ENCODE results near the gene OVAAL. TPM values are rescaled to one million over a fixed set of nuclear protein-coding genes. Genes with fewer than 3 reads are reported as not detected.
A peak's percentile ranks its signal among the peaks of the same experiment; 100 is the strongest.

OVAAL gene
- total RNA-seq, 1 experiment from 2014 or later, result not detected

- no peak for TF ChIP-seq CTCF (IDR thresholded peaks at IDR 0.05; ENCODE audit: insufficient read depth in 1 of 2, low read depth in 1 of 2, low read length in 1 of 2, severe bottlenecking in 1 of 2, unreplicated experiment in 1 of 2)
- H3K9me3 ChIP-seq, result no peaks in the 10 kb centered on the region
- DNase-seq, result no peak
- Mint-ChIP-seq H3K36me3 (ENCODE audit: insufficient read depth, unreplicated experiment) (no peaks in the 10 kb centered on the region), H3K27ac (ENCODE audit: unreplicated experiment) (no peak overlapping the region), H3K27me3 (ENCODE audit: insufficient read depth, unreplicated experiment) (no peaks in the 10 kb centered on the region), H3K4me3 (ENCODE audit: unreplicated experiment) (no peak overlapping the region), H3K4me1 (ENCODE audit: low read depth, unreplicated experiment) (peaks cover 30% of the 10 kb centered on the region), H3K9me3 (ENCODE audit: unreplicated experiment) (no peaks in the 10 kb centered on the region)
- ChIA-PET POLR2A (no interaction called here), CTCF (no interaction called here)
- H3K4me3 ChIP-seq (ENCODE audit: low read depth, low read length), result no peak overlapping the region
- no peaks in the 10 kb centered on the region for H3K27me3 ChIP-seq (replicated peaks; ENCODE audit: control insufficient read depth, insufficient read depth, low read length)
- no TSS peak for BruUV-seq (replicated peaks)
- intact Hi-C loops (cut with micrococcal nuclease; ENCODE audit: unreplicated experiment), result no loop called here
- no peaks in the 10 kb centered on the region for H3K36me3 ChIP-seq (ENCODE audit: control insufficient read depth, insufficient read depth, low read length)
- H3K4me1 ChIP-seq, result peaks cover 26% of the 10 kb centered on the region
These were observed 37.2 kb downstream of the OVAAL start for GRCh38 chr1:180595966-180596365.

- Mint-ChIP-seq H3K27ac (ENCODE audit: unreplicated experiment) (no peak overlapping the region), H3K27me3 (ENCODE audit: insufficient read depth, unreplicated experiment) (no peaks in the 10 kb centered on the region), H3K9me3 (ENCODE audit: unreplicated experiment) (no peaks in the 10 kb centered on the region), H3K4me3 (ENCODE audit: unreplicated experiment) (no peak overlapping the region), H3K4me1 (ENCODE audit: low read depth, unreplicated experiment) (peaks cover 30% of the 10 kb centered on the region), H3K36me3 (ENCODE audit: insufficient read depth, unreplicated experiment) (no peaks in the 10 kb centered on the region)
- ChIA-PET CTCF (no interaction called here), POLR2A (no interaction called here)
- DNase-seq, result no peak
- BruUV-seq (replicated peaks), result no TSS peak
- Histone ChIP-seq H3K4me3 (ENCODE audit: low read depth, low read length) (no peak overlapping the region), H3K36me3 (ENCODE audit: control insufficient read depth, insufficient read depth, low read length) (no peaks in the 10 kb centered on the region), H3K9me3 (no peaks in the 10 kb centered on the region), H3K4me1 (peaks cover 26% of the 10 kb centered on the region), H3K27me3 (replicated peaks; ENCODE audit: control insufficient read depth, insufficient read depth, low read length) (no peaks in the 10 kb centered on the region)
- intact Hi-C loops (cut with micrococcal nuclease; ENCODE audit: unreplicated experiment), result no loop called here
- TF ChIP-seq CTCF (IDR thresholded peaks at IDR 0.05; ENCODE audit: insufficient read depth in 1 of 2, low read depth in 1 of 2, low read length in 1 of 2, severe bottlenecking in 1 of 2, unreplicated experiment in 1 of 2), result no peak
These were observed 38.8 kb downstream of the OVAAL start for GRCh38 chr1:180597520-180597919.

GRCh38 chr1:180598333-180598974 is 39.7 kb downstream of the OVAAL start:
- CTCF ChIA-PET, result interaction anchor here (1.2 kb wide), 1 partner anchor 12 kb away, joined by 3 read pairs; no protein-coding TSS in a partner anchor
- DNase-seq, result peak; percentile 62 to 67
- Histone ChIP-seq H3K4me3 (ENCODE audit: low read depth, low read length) (no peak overlapping the region), H3K4me1 (peaks cover 26% of the 10 kb centered on the region), H3K9me3 (no peaks in the 10 kb centered on the region), H3K27me3 (replicated peaks; ENCODE audit: control insufficient read depth, insufficient read depth, low read length) (no peaks in the 10 kb centered on the region), H3K36me3 (ENCODE audit: control insufficient read depth, insufficient read depth, low read length) (no peaks in the 10 kb centered on the region)
- H3K36me3 Mint-ChIP-seq (ENCODE audit: insufficient read depth, unreplicated experiment), result no peaks in the 10 kb centered on the region
- BruUV-seq (replicated peaks), result no TSS peak
- TF ChIP-seq CTCF (IDR thresholded peaks at IDR 0.05; ENCODE audit: insufficient read depth in 1 of 2, low read depth in 1 of 2, low read length in 1 of 2, severe bottlenecking in 1 of 2, unreplicated experiment in 1 of 2), result no peak
- H3K27ac Mint-ChIP-seq (ENCODE audit: unreplicated experiment), result peak overlapping the region; percentile 37
- H3K27me3 Mint-ChIP-seq (ENCODE audit: insufficient read depth, unreplicated experiment), result no peaks in the 10 kb centered on the region
- intact Hi-C loops (cut with micrococcal nuclease; ENCODE audit: unreplicated experiment), result no loop called here
- peak overlapping the region; percentile 61 for H3K4me3 Mint-ChIP-seq (ENCODE audit: unreplicated experiment)
- no peaks in the 10 kb centered on the region for H3K9me3 Mint-ChIP-seq (ENCODE audit: unreplicated experiment)
- peaks cover 30% of the 10 kb centered on the region for H3K4me1 Mint-ChIP-seq (ENCODE audit: low read depth, unreplicated experiment)
- POLR2A ChIA-PET, result no interaction called here
